Activated T-helper 2 cell treated with anti-CD3 and anti-CD28 coated beads, Interferon-gamma antibody, Interleukin-2, Interleukin-4, amounts not matched to agents 10 μg/mL and 5 μg/mL and 100 μg/mL, durations not matched to agents 14 hours and 24 hours and 36 hours (primary cell): Measurements from ENCODE around the gene DYNC1H1. TPM values are rescaled to one million over a fixed set of nuclear protein-coding genes. Genes with fewer than 3 reads are reported as not detected.

ENCODE experiments used
- DNase-seq: peaks from one replicate; pipeline ENCODE4 v3.0.0; 2021; ENCODE audit warnings: low spot score
- H3K27ac Mint-ChIP-seq: one replicate; pipeline ENCODE4 v1.8.0; 2021; ENCODE audit warnings: mixed read lengths
- H3K27me3 Mint-ChIP-seq: one replicate; pipeline ENCODE4 v1.8.0; 2021; ENCODE audit warnings: low read depth, mixed read lengths
- H3K36me3 Mint-ChIP-seq: one replicate; pipeline ENCODE4 v1.8.0; 2021; ENCODE audit warnings: low read depth, mixed read lengths
- H3K4me1 Mint-ChIP-seq: one replicate; pipeline ENCODE4 v1.8.0; 2021; ENCODE audit warnings: low read depth, mixed read lengths
- H3K4me3 Mint-ChIP-seq: one replicate; pipeline ENCODE4 v1.8.0; 2021; ENCODE audit warnings: low read depth, mild to moderate bottlenecking, moderate library complexity, mixed read lengths
- H3K9me3 Mint-ChIP-seq: one replicate; pipeline ENCODE4 v1.8.0; 2021; ENCODE audit warnings: mixed read lengths
- intact Hi-C: fragments of 100-400 bp; cut with micrococcal nuclease; formaldehyde crosslinking; loops from one replicate; pipeline ENCODE4 v1.15.1; 2023
- total RNA-seq: library from RNA; stranded (reverse); gene quantifications from 2 replicates; pipeline ENCODE4 v1.2.3, GENCODE V29; 2022

DYNC1H1 gene
- total RNA-seq = 286 and 287 TPM in 2 replicates

DNA sequence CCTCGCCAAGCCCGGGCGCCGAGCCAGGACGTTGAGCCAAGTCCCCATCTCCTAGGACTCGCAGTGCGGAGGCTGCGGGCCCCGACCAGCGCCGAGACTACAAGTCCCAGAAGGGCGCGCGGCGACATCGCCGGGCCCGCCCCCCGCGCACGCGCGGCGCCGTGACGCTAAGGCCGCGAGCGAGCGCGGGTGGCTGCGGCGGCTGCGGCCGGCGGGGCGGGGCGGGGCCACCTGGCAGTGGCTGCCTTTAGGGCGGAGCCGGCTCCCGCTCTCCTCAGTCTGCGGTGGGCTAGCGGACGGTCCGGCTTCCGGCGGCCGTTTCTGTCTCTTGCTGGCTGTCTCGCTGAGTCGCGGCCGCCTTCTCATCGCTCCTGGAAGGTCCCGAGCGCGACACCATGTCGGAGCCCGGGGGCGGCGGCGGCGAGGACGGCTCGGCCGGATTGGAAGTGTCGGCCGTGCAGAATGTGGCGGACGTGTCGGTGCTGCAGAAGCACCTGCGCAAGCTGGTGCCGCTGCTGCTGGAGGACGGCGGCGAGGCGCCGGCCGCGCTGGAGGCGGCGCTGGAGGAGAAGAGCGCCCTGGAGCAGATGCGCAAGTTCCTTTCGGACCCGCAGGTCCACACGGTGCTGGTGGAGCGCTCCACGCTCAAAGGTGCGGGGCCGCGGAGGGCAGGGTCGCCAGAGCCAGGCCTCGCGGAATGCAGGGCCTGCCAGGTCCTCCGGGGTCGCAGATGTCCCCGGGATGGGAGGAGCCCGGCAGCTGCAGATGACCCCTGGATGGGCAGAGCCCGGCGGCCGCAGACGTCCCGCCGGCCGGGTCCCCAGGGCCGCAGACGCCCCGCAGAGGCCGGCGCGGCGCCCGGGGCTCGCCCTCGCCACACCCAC lies at the start of gene DYNC1H1:
Gene DYNC1H1 (plus strand): TSS at position 277 of the 884 bp plus-strand sequence. CDS start 119 bp downstream, at position 396.
- Mint-ChIP-seq H3K27ac (peak within 1 kb of the TSS; percentile 90), H3K9me3 (no peaks in the 10 kb centered on the region), H3K4me1 (peaks cover 30% of the 10 kb centered on the region), H3K4me3 (peak within 1 kb of the TSS; percentile 92), H3K36me3 (peaks cover 14% of the 10 kb centered on the region), H3K27me3 (no peaks in the 10 kb centered on the region)
- intact Hi-C loops = loop anchor here (1.0 to 5.0 kb wide), 6 partner anchors 16 to 548 kb away; partner anchors contain the start of gene WDR20
- DNase-seq = peak; percentile 88

DNA sequence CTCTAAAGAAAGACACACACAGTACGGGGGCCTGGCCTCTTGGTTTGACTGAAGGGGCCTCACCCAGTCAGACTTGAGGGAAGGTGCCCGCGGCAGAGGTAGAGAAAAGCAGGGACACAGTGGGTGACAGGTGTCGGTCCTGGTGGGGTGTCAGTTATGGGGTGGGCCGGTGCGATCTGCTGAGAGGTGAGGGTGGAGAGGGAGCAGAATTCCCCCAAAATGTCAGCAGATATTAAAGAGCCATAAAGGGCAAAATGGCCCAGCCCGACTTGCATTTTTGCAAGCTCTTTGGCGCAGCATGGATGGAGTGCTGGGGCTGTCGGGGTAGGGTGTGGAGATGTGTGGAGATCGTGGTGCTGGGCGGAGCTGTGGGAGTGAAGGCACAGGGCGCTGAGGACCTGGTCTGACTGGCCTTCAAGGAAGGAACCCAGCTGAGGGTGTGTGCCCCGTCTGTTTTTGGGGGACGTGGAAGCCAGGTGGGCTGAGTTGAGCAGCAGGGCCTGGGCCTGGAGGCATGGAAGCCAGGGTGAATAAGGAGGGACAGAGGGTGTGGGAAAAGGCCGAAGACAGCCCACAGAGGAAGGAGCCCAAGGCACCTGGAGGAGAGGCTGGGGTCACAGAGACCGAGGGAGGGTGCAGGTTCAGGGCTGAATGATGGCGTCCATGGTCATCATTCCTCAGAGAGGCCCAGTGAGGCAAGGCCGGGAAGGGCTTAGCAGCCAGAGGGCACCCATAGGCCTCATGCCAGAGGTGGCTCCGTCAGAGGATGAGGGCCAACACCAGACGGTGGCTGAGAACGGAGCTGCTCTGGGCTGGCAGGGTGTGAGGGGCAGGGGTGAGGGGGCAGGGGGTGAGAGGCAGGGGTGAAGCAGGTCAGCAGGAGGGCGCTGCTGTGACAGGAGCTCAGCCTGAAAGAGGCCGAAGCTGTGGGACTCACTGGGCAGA lies 48.2 kb upstream of the DYNC1H1 start:
- intact Hi-C loops = no loop called here
- Mint-ChIP-seq H3K4me3 (no peak overlapping the region), H3K27ac (no peak overlapping the region), H3K27me3 (no peaks in the 10 kb centered on the region), H3K4me1 (peaks cover 2% of the 10 kb centered on the region), H3K36me3 (peaks cover 62% of the 10 kb centered on the region), H3K9me3 (no peaks in the 10 kb centered on the region)
- DNase-seq = no peak

- Mint-ChIP-seq H3K4me1 (peaks cover 2% of the 10 kb centered on the region), H3K36me3 (peaks cover 63% of the 10 kb centered on the region), H3K27ac (no peak overlapping the region), H3K4me3 (no peak overlapping the region), H3K9me3 (no peaks in the 10 kb centered on the region), H3K27me3 (no peaks in the 10 kb centered on the region)
- intact Hi-C loops = no loop called here
- no peak for DNase-seq
These were observed 47.5 kb upstream of the DYNC1H1 start for GRCh38 chr14:101916816-101917412.

- no peak overlapping the region for H3K4me3 Mint-ChIP-seq
- intact Hi-C loops = no loop called here
- no peaks in the 10 kb centered on the region for H3K27me3 Mint-ChIP-seq
- peaks cover 58% of the 10 kb centered on the region for H3K36me3 Mint-ChIP-seq
- no peak for DNase-seq
- no peak overlapping the region for H3K27ac Mint-ChIP-seq
- H3K4me1 Mint-ChIP-seq = peaks cover 2% of the 10 kb centered on the region
- no peaks in the 10 kb centered on the region for H3K9me3 Mint-ChIP-seq
These were observed 46.9 kb upstream of the DYNC1H1 start for GRCh38 chr14:101917413-101918017.

DNA sequence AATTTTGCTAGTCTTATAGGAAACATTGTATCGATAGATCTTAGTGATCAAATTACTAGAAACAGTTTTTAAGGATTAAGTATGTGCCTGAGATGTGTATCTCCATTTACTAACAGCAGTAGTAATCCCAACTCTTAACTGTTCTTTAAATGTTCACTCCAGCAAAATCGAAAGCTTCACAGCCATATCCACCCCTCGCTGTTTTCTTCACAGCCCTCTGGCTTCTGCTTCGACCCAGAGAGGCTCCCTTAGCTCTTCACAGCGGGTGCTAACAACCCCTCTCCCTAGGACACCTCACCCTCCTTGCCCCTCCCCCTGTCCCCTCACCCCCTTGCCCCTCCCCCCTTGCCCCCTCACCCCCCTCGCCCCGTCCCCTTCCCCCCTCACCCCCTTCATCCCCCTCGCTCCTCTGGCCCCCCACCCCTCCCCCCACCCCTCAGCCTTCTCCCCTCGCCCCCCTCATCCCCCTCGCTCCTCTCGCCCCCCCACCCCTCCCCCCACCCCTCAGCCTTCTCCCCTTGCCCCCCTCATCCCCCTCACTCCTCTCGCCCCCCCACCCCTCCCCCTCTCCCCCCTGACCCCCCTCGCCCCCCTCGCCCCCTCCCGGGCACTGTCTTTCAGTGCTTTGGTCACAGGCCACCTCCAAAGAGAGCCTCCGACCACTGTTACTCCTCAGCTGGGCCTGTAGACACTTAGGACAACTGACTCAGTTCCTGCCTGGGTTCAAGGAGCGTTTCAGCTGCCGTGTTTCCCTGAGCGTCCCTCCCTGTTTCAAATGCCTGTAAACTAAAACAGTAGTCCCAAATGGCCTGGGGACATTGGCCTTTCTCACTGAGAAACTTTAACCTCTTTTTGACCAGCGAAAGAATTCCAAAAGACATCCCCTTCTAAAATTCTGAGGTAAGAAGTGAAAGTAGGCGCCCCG lies 46.0 kb upstream of the DYNC1H1 start:
- Mint-ChIP-seq H3K27me3 (no peaks in the 10 kb centered on the region), H3K4me1 (peaks cover 2% of the 10 kb centered on the region), H3K4me3 (no peak overlapping the region), H3K36me3 (peaks cover 57% of the 10 kb centered on the region), H3K9me3 (no peaks in the 10 kb centered on the region), H3K27ac (no peak overlapping the region)
- no peak for DNase-seq
- intact Hi-C loops = no loop called here

- Mint-ChIP-seq H3K4me1 (peaks cover 2% of the 10 kb centered on the region), H3K27me3 (no peaks in the 10 kb centered on the region), H3K4me3 (no peak overlapping the region), H3K36me3 (peaks cover 47% of the 10 kb centered on the region), H3K27ac (no peak overlapping the region), H3K9me3 (no peaks in the 10 kb centered on the region)
- no peak for DNase-seq
- intact Hi-C loops = no loop called here
These were observed 44.1 kb upstream of the DYNC1H1 start for GRCh38 chr14:101920271-101920670.

DNA sequence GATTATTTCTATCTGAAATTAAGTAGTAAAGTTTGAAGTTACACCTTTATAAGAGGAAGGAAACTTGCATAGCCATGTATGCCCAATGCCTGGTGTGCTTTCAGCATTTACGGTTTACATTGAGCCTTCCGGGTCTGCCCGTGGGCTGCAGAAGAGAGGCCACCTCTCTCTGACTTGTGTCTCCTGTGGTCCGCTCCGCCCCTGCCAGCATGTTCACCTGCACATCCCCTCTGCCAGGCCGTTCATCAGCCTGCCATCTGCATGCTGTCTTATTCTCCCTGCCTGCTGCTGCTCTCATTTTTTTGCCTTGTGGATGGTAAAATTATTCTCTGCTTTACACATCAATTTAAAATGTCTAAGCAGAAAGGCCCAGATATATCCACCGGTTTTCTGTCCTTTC lies 41.5 kb upstream of the DYNC1H1 start:
- H3K27ac Mint-ChIP-seq = no peak overlapping the region
- no peak overlapping the region for H3K4me3 Mint-ChIP-seq
- H3K27me3 Mint-ChIP-seq = no peaks in the 10 kb centered on the region
- H3K9me3 Mint-ChIP-seq = no peaks in the 10 kb centered on the region
- no peaks in the 10 kb centered on the region for H3K4me1 Mint-ChIP-seq
- no peak for DNase-seq
- intact Hi-C loops = no loop called here
- H3K36me3 Mint-ChIP-seq = peaks cover 34% of the 10 kb centered on the region

- intact Hi-C loops = no loop called here
- Mint-ChIP-seq H3K4me1 (no peaks in the 10 kb centered on the region), H3K27me3 (no peaks in the 10 kb centered on the region), H3K36me3 (peaks cover 28% of the 10 kb centered on the region), H3K27ac (no peak overlapping the region), H3K4me3 (no peak overlapping the region), H3K9me3 (no peaks in the 10 kb centered on the region)
- no peak for DNase-seq
These were observed 39.2 kb upstream of the DYNC1H1 start for GRCh38 chr14:101925152-101925551.

DNA sequence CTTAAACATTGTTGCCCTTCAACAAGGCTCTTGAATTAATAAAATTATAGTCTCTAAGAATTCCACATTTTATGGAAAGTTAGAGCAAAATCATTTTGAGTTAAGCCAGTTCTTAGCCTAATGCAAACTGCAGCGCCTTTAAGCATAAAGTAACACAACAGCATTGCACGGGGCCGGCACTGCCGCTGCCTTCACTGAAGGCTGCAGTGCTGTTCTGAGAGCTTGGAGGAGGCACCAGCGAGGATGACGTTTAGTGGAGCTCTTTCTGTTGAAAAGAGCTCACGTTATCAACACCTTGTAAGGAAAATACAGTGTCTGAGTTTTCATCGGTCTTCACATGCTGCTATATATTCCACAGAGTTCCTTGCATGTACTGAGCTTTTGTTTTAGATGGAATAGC lies 38.3 kb upstream of the DYNC1H1 start:
- Mint-ChIP-seq H3K27me3 (no peaks in the 10 kb centered on the region), H3K4me3 (no peak overlapping the region), H3K27ac (no peak overlapping the region), H3K4me1 (no peaks in the 10 kb centered on the region), H3K36me3 (peaks cover 22% of the 10 kb centered on the region), H3K9me3 (no peaks in the 10 kb centered on the region)
- no peak for DNase-seq
- intact Hi-C loops = no loop called here

DNA sequence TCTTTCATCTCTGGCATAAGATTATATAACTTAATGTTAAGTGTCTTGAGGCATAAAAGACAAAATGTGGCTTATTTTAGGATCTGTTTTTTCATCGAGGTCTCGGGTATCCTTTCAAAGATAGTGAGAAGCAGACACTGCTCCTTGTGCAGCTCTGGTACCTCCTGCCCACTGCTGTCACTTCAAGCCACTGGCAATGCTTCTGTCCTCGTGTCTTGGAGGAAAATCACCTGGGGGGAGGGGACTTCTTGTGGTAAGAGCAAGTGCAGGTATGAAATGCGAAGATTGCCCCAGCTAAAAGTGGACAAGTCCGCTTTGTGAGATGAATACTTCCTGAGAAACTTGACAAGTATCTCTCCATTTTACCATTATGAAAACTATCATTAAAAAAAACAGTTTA lies 37.8 kb upstream of the DYNC1H1 start:
- H3K36me3 Mint-ChIP-seq = peaks cover 17% of the 10 kb centered on the region
- H3K4me1 Mint-ChIP-seq = no peaks in the 10 kb centered on the region
- no peak for DNase-seq
- H3K27ac Mint-ChIP-seq = no peak overlapping the region
- H3K27me3 Mint-ChIP-seq = no peaks in the 10 kb centered on the region
- intact Hi-C loops = no loop called here
- no peak overlapping the region for H3K4me3 Mint-ChIP-seq
- no peaks in the 10 kb centered on the region for H3K9me3 Mint-ChIP-seq

GRCh38 chr14:101927859-101928258 lies 36.5 kb upstream of the DYNC1H1 start:
- Mint-ChIP-seq H3K36me3 (peaks cover 12% of the 10 kb centered on the region), H3K4me1 (no peaks in the 10 kb centered on the region), H3K4me3 (no peak overlapping the region), H3K9me3 (no peaks in the 10 kb centered on the region), H3K27ac (no peak overlapping the region), H3K27me3 (no peaks in the 10 kb centered on the region)
- intact Hi-C loops = no loop called here
- DNase-seq = no peak
